GM21825 (cell line): ENCODE results near the gene ZNF232.
"Not testable (repeated sequence)": the region's sequence is repeated elsewhere in the genome, so short reads cannot be mapped to it uniquely, and the experiment has no call there.

Experiments used
- ATAC-seq: cut with Tn5 transposase; IDR thresholded peaks from one replicate; pipeline ENCODE4 v1.9.1; 2021; ENCODE audit warnings: mild to moderate bottlenecking, moderate library complexity; ENCODE audit not compliant: unreplicated experiment

The ZNF232 gene

DNA sequence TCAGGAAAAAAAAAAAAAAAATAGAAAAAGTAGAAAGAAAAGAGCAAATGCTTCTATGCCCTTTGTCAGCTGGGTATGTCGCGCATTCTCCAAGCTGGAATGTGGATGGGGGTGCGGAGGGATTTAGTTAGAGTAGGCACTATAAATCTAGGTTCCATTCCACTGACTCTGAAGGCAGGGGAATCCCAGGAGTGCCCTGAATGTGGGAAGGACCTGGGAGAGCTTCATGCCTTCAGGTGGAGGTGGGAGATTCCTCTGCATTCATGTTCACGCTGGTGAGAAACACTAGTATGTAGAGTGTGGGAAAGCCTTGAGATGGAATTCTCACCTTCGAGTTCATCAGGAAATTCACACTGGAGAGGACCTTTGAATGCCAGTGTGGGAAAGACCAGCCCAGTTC lies 12.4 kb downstream of the ZNF232 start:
- no peak for ATAC-seq

DNA sequence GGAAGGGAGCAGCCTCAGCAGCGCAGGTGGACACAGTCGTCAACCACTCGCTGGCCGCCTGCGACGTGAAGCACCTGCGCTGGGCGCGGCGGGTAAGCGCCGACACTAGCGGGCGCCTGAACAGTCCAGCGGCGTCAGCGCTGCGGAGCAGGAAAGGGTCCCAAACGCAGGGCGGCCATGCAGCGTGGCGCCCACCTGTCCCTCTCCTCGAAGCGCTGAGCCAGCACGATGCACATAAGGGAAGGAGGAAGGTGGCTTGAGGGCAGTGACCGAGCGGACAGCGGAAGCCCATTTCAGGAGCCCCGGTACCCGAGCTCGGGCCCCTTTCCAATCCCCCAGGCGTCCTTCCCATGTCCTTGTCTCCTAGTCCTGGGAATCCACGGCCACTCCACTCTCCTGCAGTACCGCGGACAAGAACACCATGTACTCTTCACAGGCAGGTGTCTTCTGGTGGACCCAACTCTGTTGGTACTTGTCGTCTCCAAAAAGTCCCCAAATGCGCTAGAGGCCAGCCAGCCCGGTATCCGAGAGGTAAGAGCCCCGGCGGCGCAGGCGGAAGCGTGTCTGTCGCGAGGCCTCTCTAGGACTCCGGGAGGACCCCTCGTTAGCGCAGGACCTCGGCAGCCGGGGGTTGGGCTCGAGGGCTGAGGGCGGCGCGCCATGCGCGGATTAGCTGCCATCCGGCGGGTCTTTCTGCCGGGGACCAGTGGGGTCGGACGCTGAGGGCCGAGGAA lies 14.4 kb downstream of the ZNF232 start:
- ATAC-seq, result no peak

DNA sequence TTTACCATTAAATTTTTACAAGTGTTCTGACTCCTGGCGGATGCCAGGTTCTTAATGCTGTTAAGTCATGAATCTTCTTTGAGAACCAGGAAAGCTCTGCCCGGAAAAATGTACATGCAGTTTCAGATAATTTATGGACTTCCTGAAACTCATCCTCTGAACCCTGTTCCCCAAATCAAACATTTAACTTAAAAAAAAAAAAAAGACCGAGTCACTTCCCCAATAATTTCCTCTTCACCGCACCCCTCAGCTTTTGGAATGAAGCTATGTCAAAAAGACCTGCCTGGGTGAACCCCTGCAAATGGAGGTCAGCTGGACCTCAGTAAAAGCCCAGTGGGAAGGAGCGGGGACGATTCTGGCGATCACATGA lies 15.0 kb downstream of the ZNF232 start:
- no peak for ATAC-seq

DNA sequence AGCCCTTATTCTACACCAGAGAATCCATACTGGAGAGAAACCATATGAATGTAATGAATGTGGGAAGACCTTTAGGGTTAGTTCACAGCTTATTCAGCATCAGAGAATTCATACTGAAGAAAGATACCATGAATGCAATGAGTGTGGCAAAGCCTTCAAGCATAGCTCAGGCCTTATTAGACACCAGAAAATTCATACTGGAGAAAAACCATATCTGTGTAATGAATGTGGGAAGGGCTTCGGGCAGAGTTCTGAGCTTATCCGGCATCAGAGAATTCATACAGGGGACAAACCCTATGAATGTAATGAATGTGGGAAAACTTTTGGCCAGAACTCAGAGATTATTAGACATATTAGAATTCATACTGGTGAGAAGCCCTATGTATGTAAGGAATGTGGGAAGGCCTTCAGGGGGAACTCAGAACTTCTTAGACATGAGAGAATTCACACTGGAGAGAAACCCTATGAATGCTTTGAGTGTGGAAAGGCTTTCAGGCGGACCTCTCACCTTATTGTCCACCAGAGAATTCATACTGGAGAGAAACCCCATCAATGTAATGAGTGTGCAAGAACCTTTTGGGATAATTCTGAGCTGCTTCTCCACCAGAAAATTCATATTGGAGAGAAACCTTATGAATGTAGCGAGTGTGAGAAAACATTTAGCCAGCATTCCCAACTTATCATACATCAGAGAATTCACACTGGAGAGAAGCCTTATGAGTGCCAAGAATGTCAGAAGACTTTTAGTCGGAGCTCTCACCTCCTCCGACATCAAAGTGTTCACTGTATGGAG lies 19.3 kb downstream of the ZNF232 start:
- ATAC-seq, result no peak

DNA sequence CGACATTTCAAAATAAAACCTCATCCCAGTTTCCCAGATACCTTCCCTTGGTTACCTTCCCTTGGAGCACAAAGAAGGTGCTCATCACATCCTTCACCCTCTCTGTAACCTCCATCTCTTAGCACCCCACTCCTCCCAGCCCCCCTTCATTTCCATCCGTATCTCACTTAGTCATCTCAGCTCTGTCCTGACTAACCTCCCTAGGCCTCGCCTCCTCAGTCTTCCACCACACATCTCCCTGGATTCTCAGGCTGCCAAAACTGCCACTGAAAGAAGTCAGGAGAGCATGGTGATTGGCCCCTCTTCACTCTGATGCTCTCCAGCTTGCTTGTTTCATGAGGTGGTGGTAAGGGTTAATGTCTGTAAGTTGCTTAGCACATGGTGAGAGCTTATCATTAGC lies 31.1 kb downstream of the ZNF232 start:
- ATAC-seq, result no peak

DNA sequence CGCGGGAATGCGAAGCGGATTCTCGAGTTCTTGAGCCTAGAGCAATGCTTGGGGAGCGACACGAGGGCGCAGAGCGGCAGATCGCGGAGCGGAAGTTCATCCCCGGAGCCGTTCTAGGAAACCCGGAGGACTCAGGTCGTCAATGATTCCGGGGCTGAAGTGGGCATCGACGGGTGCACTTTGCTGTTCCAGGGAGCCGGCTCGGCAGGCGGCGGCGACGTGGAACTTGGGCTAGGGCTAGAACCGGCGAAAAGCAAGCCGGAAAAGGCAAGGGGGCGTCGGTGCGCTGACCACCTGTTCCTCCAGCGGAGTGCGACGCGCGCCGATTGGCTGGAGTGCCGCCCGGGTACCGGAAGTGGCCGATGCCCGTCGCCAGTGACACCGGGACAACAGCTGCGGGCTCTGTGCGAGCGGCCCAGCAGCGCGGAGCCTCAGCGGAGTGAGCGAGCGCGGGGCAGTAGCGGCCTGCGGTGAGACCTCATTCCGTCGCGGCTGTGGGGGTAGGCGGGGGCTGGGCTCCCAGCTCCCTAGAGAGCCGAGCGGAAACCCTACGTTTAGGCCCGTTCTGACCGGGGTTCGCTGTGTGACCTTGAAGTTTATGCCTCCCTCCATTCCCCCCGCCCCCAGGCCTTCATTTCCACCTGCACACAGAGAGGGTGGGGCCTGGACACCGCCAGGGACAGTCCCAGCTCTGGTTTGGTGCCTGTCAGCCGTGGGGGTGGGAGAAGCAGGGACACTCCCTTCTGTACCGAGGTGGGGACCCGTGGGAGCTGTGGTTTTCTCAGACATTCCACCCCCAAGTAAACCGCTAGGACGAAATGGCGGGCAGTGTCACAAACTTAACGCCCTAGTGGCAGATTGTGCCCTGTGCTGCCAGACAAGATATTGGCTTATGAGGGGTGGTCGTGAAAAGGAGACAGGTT lies 33.3 kb downstream of the ZNF232 start, which contains the start of gene ZFP3:
Gene ZFP3 (plus strand): TSS at position 362 of the 923 bp plus-strand sequence. CDS start 13,038 bp downstream, outside the sequence.
- peak; percentile 78 for ATAC-seq

DNA sequence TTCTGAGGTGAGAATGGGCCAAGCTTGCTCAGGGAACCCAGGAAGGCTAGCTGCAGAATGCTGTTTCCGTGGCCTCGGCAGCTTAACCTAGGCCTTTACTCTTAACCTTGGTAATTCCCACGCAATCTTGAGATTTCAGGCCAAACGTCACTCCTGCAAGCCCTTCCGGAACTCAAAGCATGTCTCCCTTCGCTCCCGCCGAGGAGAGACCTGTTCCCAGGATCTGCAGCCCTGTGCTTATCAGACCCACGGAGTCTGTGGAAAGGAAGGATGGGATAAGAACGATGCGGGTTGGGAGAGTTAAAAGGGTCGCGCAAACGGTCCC lies 33.9 kb downstream of the ZNF232 start:
- ATAC-seq, result no peak

DNA sequence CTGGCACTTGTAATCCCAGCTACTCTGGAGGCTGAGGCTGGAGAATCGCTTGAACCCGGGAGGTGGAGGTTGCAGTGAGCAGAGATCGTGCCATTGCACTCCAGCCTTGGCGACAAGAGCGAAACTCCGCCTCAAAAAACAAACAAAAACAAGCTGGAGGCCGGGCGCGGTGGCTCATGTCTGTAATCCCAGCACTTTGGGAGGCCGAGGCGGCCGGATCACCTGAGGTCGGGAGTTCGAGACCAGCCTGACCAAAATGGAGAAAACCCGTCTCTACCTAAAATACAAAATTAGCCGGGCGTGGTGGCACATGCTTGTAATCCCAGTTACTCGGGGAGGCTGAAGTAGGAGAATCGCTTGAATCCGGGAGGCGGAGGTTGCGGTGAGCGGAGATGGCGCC lies 34.4 kb downstream of the ZNF232 start:
- ATAC-seq, result not testable (repeated sequence)

DNA sequence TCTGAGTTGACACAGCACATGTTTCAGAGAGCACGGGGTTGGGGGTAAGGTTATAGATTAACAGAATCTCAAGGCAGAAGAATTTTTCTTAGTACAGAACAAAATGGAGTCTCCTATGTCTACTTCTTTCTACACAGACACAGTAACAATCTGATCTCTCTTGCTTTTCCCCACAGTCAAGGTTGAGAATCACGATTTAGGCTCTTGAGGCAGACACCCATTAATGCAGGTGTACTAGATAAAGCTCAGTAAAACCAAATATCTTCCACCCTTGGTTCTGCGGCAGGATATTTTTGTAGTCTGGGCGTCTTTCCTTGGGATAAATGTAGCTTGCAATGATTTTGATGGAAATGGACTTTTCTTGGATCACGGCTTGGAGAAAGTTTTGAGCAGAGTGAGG lies 36.2 kb downstream of the ZNF232 start:
- ATAC-seq, result not testable (repeated sequence)

DNA sequence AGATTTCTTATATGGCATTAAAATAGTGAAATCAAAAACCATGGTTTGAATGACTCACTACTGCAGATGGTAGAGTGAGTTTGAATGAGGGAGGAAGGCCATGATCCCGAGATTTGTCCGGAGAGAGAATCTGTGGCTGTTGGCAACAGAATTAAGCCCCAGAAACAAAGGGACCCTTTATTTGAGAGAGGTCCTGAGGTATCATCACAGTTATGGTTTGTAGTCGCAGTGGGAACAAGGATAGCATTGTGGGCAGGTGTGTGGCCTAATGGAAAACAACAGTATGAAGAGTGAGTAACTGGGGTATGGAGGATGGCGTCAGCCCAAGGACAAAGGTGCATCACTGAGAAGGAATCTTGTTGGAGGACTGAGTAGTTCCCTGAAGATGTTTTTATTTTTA lies 42.0 kb downstream of the ZNF232 start:
- ATAC-seq, result no peak

DNA sequence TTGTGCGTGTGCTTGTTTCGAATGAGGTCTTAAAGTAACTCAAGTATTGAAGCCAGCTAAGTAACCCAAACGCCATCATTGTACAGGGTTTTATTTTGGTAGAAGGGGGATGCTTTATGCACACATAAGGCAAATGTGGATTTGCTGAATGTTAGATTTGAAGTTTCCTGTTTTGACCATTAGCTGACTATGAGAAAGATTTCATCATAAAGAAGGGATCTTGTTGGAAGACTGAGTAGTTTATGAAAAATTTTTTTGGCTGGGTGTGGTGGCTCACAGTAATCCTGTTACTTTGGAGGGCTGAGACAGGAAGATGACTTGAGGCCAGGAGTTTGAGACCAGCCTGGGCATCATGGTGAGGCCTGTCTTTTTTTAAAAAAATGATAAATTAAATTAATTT lies 43.4 kb downstream of the ZNF232 start:
- no peak for ATAC-seq

DNA sequence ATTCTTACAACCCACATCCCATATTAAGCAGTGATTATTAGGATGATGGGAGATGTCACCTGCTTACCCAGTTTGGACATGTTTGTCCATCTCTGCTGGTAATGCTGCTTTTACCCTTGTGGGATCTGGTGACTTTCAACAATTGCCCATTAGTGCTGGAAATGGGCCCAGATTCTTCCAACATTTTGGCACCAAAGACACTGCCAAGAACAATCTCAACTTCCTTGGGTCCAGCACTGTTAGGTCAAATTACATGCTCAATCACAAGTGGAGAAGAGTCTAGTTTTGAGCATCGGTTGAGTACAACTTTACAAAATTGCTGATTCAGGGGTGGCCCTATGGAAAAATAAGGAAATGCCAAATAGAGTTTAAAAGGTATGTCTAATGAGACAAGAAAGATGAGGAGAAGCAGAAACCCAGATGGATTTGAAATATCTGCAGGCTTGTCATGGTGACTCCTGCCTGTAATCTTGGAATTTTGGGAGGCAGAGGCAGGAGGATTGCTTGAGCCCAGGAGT lies 46.4 kb downstream of the ZNF232 start:
- no peak for ATAC-seq
